ENCODE results near the gene KRTAP5-2.
A peak's percentile ranks its signal among the peaks of the same experiment; 100 is the strongest.

The KRTAP5-2 gene

DNA sequence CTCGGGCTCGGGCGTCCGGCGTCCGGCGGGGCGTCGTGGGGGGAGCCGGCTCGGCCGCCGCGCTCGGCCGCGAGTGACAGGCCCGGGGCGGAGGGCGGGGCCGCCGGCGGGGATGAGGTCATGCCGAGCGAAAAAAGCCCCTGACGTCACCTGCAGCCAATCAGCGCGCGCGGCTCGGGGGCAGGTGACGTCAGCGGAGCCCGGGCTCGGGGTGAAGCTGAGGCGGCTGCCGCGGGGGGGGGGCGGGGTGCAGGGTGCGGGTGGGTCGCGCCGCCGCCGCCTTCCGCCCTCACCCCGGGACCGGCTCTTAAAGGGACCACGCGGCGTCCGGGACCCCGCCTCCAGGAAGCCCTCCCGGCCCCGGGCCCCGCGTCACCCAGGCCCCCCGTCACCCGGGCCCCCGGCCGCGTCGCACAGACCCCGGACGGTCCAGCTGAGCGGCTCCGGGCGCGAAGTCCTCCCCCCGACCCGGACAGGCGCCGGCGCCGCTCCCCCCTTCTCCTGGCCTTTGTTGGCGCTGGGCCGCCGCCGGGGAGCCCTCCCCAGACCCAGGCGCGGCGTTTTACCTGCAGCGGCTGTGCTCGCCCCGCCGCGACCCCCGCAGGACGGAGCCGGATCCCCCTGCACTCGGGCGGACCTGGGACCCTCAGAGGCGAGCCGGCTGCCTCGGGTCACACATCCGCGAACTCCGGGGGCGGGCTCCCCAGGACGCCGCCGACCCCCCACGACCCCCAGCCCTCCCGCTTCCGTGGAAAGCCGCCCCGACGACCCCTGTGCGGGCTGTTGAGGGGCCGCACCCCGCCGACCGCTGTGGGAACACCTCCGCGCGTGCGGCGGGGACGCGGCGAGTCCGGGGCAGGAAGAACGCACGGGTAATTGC is 25.7 kb downstream of the KRTAP5-2 start, which contains the start of gene DUSP8:
Gene DUSP8, minus strand, starts transcription at position 75 of the 880 bp plus-strand sequence. CDS start 6,445 bp downstream, outside the sequence.
- peak within 1 kb of the TSS in 1 of 2 experiments; percentile 70 for H3K4me3 ChIP-seq (ENCODE audit: insufficient read depth in 1 of 2, low read depth in 1 of 2, low read length in 2 of 2)
- H3K36me3 ChIP-seq (ENCODE audit: control insufficient read depth in 1 of 2, insufficient read depth in 2 of 2, low read depth in 1 of 2, low read length in 2 of 2) = peaks cover 0 to 14% of the 10 kb centered on the region in 2 experiments
- peak; percentile 89 for DNase-seq
- no peaks in the 10 kb centered on the region for H3K9me3 ChIP-seq (ENCODE audit: control insufficient read depth, low read length)
- peak within 1 kb of the TSS; percentile 47 for H4K91ac ChIP-seq (ENCODE audit: low read length)
- peaks cover 41% of the 10 kb centered on the region for H3K4me1 ChIP-seq (ENCODE audit: control insufficient read depth, insufficient read depth, low read depth, low read length)
- peaks cover 12% of the 10 kb centered on the region for H3K79me1 ChIP-seq (replicated peaks; ENCODE audit: low read length, poor library complexity, severe bottlenecking)
- peak within 1 kb of the TSS; percentile 24 to 41 for H3K18ac ChIP-seq (ENCODE audit: low read depth in 1 of 2, low read length in 2 of 2)
- 1% methylated on average over 92 of the region's 124 CpGs for WGBS
- H2BK120ac ChIP-seq (ENCODE audit: low read depth, low read length) = peak within 1 kb of the TSS; percentile 43
- H3K27me3 ChIP-seq (ENCODE audit: control insufficient read depth in 1 of 2, insufficient read depth in 1 of 2, low read length in 2 of 2) = peaks cover 26 to 65% of the 10 kb centered on the region in 2 experiments
- H3K23ac ChIP-seq (ENCODE audit: low read length in 2 of 2) = no peak within 1 kb of the TSS
- no peak within 1 kb of the TSS for H2BK12ac ChIP-seq (ENCODE audit: low read length in 2 of 2)
- H3K9ac ChIP-seq (ENCODE audit: low read length) = no peak within 1 kb of the TSS
- no peak within 1 kb of the TSS for H2AK5ac ChIP-seq (ENCODE audit: low read length, severe bottlenecking)
- H2AFZ ChIP-seq (ENCODE audit: low read depth, low read length) = no peak within 1 kb of the TSS
- no peak within 1 kb of the TSS for H3K14ac ChIP-seq (ENCODE audit: low read length in 2 of 2)
- no peak within 1 kb of the TSS for H2BK15ac ChIP-seq (ENCODE audit: low read depth, poor library complexity, severe bottlenecking)
- no peak within 1 kb of the TSS for H2BK5ac ChIP-seq (ENCODE audit: low read depth, low read length, poor library complexity, severe bottlenecking)
- peak within 1 kb of the TSS; percentile 90 for H3K4me2 ChIP-seq (ENCODE audit: low read length, poor library complexity, severe bottlenecking)
- H3K4ac ChIP-seq (ENCODE audit: low read depth in 1 of 2, low read length in 2 of 2) = no peak within 1 kb of the TSS
- peak within 1 kb of the TSS; percentile 45 for H4K8ac ChIP-seq (ENCODE audit: low read length)
- H3K27ac ChIP-seq (ENCODE audit: low read length, poor library complexity, severe bottlenecking) = no peak within 1 kb of the TSS

DNA sequence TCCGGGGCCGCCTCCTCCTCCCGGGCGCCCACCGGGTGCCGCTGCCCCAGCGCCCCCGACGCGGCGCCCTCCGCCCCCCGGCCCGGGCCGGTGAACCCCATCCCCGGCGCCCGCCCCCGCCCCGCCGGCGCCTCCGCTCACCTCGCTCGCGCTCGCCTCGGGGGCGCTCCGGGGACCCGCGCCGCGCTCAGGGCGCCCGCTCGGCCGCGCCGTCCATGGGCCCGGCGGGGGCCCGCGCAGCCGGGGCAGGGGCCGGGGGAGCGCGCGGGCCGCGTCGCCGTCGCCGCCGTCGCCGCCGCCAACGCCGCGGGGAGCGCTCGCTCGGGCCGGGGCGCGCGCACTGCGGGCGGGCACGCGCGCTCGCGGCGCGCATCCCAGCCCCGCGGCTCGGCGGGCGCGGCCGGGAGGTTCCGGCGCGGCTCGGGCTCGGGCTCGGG is 26.3 kb downstream of the KRTAP5-2 start:
- peaks cover 41% of the 10 kb centered on the region for H3K4me1 ChIP-seq (ENCODE audit: control insufficient read depth, insufficient read depth, low read depth, low read length)
- DNase-seq = no peak
- no peak overlapping the region for H2BK15ac ChIP-seq (ENCODE audit: low read depth, poor library complexity, severe bottlenecking)
- H3K4ac ChIP-seq (ENCODE audit: low read depth in 1 of 2, low read length in 2 of 2) = no peak overlapping the region
- H3K79me1 ChIP-seq (replicated peaks; ENCODE audit: low read length, poor library complexity, severe bottlenecking) = peaks cover 14% of the 10 kb centered on the region
- peak overlapping the region; percentile 43 for H2BK120ac ChIP-seq (ENCODE audit: low read depth, low read length)
- H3K9ac ChIP-seq (ENCODE audit: low read length) = no peak overlapping the region
- no peak overlapping the region for H2AK5ac ChIP-seq (ENCODE audit: low read length, severe bottlenecking)
- no peaks in the 10 kb centered on the region for H3K9me3 ChIP-seq (ENCODE audit: control insufficient read depth, low read length)
- peak overlapping the region; percentile 82 for H3K4me2 ChIP-seq (ENCODE audit: low read length, poor library complexity, severe bottlenecking)
- H2AFZ ChIP-seq (ENCODE audit: low read depth, low read length) = no peak overlapping the region
- no peak overlapping the region for H3K18ac ChIP-seq (ENCODE audit: low read depth in 1 of 2, low read length in 2 of 2)
- no peak overlapping the region for H3K27ac ChIP-seq (ENCODE audit: low read length, poor library complexity, severe bottlenecking)
- H4K8ac ChIP-seq (ENCODE audit: low read length) = no peak overlapping the region
- no peak overlapping the region for H3K23ac ChIP-seq (ENCODE audit: low read length in 2 of 2)
- no peak overlapping the region for H3K14ac ChIP-seq (ENCODE audit: low read length in 2 of 2)
- H3K27me3 ChIP-seq (ENCODE audit: control insufficient read depth in 1 of 2, insufficient read depth in 1 of 2, low read length in 2 of 2) = peaks cover 26 to 69% of the 10 kb centered on the region in 2 experiments
- H2BK12ac ChIP-seq (ENCODE audit: low read length in 2 of 2) = no peak overlapping the region
- no peak overlapping the region for H4K91ac ChIP-seq (ENCODE audit: low read length)
- peaks cover 0 to 19% of the 10 kb centered on the region in 2 experiments for H3K36me3 ChIP-seq (ENCODE audit: control insufficient read depth in 1 of 2, insufficient read depth in 2 of 2, low read depth in 1 of 2, low read length in 2 of 2)
- no peak overlapping the region for H2BK5ac ChIP-seq (ENCODE audit: low read depth, low read length, poor library complexity, severe bottlenecking)
- H3K4me3 ChIP-seq (ENCODE audit: insufficient read depth in 1 of 2, low read depth in 1 of 2, low read length in 2 of 2) = peak overlapping the region in 1 of 2 experiments; percentile 70
- 1% methylated on average over 29 of the region's 91 CpGs for WGBS

DNA sequence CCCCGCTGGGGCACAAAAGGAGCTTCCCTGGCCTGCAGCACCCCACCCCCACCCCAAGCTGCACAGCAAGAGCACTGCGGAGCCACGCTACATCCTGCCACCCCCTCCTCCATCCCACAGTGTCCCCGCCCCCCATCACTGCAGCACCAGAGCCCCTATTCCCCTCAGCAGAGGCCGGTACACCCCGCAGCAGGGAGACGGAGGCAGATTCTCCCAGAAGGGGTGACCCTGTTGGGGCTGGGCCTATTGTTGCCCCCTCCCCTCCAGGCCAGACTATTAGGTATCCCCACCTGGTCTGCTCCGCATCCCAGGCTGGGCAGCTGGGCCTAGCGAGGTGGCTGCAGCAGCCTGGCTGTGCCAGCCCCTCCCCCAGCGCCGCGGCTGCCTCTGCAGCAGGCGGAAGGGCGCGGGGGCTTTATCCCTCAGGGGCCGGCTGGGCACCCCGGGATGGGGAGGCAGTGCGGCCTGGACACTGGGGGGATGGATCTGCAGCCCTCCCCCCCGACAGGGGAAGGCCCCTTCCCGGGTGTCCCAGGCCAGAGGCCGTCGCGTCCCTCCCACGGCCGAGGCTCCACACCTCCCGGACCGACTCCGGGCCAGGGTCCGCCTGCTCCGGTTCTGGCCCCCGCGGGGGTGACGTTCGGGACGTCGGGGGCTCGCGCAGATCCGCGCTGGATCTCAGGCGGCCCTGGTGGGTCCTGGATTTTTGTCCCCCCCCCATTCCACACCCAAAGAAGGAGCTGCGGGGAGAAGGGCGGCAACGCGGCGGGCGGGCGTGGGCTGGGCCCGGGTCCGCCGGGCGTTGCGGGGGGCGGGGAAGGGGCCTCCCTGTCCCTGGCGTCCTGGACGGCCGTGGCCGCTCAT is 27.0 kb downstream of the KRTAP5-2 start:
- 4% methylated on average over 25 of the region's 58 CpGs for WGBS
- H2BK120ac ChIP-seq (ENCODE audit: low read depth, low read length) = peak overlapping the region; percentile 43
- no peak overlapping the region for H3K23ac ChIP-seq (ENCODE audit: low read length in 2 of 2)
- DNase-seq = peak; percentile 28
- H4K8ac ChIP-seq (ENCODE audit: low read length) = peak overlapping the region; percentile 45
- H3K4me2 ChIP-seq (ENCODE audit: low read length, poor library complexity, severe bottlenecking) = peak overlapping the region; percentile 82
- no peak overlapping the region for H3K4ac ChIP-seq (ENCODE audit: low read depth in 1 of 2, low read length in 2 of 2)
- no peak overlapping the region for H2BK15ac ChIP-seq (ENCODE audit: low read depth, poor library complexity, severe bottlenecking)
- H3K27me3 ChIP-seq (ENCODE audit: control insufficient read depth in 1 of 2, insufficient read depth in 1 of 2, low read length in 2 of 2) = peaks cover 26 to 66% of the 10 kb centered on the region in 2 experiments
- peaks cover 0 to 25% of the 10 kb centered on the region in 2 experiments for H3K36me3 ChIP-seq (ENCODE audit: control insufficient read depth in 1 of 2, insufficient read depth in 2 of 2, low read depth in 1 of 2, low read length in 2 of 2)
- H2BK5ac ChIP-seq (ENCODE audit: low read depth, low read length, poor library complexity, severe bottlenecking) = no peak overlapping the region
- H2BK12ac ChIP-seq (ENCODE audit: low read length in 2 of 2) = no peak overlapping the region
- no peak overlapping the region for H3K14ac ChIP-seq (ENCODE audit: low read length in 2 of 2)
- no peak overlapping the region for H2AFZ ChIP-seq (ENCODE audit: low read depth, low read length)
- peaks cover 16% of the 10 kb centered on the region for H3K79me1 ChIP-seq (replicated peaks; ENCODE audit: low read length, poor library complexity, severe bottlenecking)
- H4K91ac ChIP-seq (ENCODE audit: low read length) = peak overlapping the region; percentile 47
- no peak overlapping the region for H3K27ac ChIP-seq (ENCODE audit: low read length, poor library complexity, severe bottlenecking)
- peak overlapping the region in 1 of 2 experiments; percentile 70 for H3K4me3 ChIP-seq (ENCODE audit: insufficient read depth in 1 of 2, low read depth in 1 of 2, low read length in 2 of 2)
- no peak overlapping the region for H2AK5ac ChIP-seq (ENCODE audit: low read length, severe bottlenecking)
- H3K9ac ChIP-seq (ENCODE audit: low read length) = no peak overlapping the region
- H3K18ac ChIP-seq (ENCODE audit: low read depth in 1 of 2, low read length in 2 of 2) = peak overlapping the region; percentile 24 to 41
- H3K4me1 ChIP-seq (ENCODE audit: control insufficient read depth, insufficient read depth, low read depth, low read length) = peaks cover 42% of the 10 kb centered on the region
- H3K9me3 ChIP-seq (ENCODE audit: control insufficient read depth, low read length) = no peaks in the 10 kb centered on the region

All from mesenchymal stem cell (in vitro differentiated cells and primary cell).